Right kidney (tissue), 1 donor: ENCODE data around the gene ACOT7.

Source experiments
- DNase-seq: peaks from one replicate; pipeline ENCODE4 v3.0.0-alpha.2; 2016

Gene ACOT7

GRCh38 chr1:6286266-6286665 is 107.3 kb downstream of the ACOT7 start:
- no peak for DNase-seq

- DNase-seq = no peak
These were observed 108.2 kb downstream of the ACOT7 start for GRCh38 chr1:6285336-6285735.

GRCh38 chr1:6282577-6283270 is 110.8 kb downstream of the ACOT7 start:
- DNase-seq = no peak

- DNase-seq = no peak
These were observed 111.8 kb downstream of the ACOT7 start for GRCh38 chr1:6281511-6282402.

GRCh38 chr1:6280761-6281451 is 112.7 kb downstream of the ACOT7 start:
- DNase-seq = no peak

- DNase-seq = peak; percentile 41
These were observed 113.8 kb downstream of the ACOT7 start for GRCh38 chr1:6279613-6280383.

- no peak for DNase-seq
These were observed 114.5 kb downstream of the ACOT7 start for GRCh38 chr1:6279066-6279465.

GRCh38 chr1:6278263-6278662 is 115.3 kb downstream of the ACOT7 start:
- DNase-seq = no peak

- DNase-seq = peak; percentile 35
These were observed 116.6 kb downstream of the ACOT7 start for GRCh38 chr1:6276811-6277555.

- peak; percentile 74 for DNase-seq
These were observed 117.5 kb downstream of the ACOT7 start for GRCh38 chr1:6275826-6276782.

- no peak for DNase-seq
These were observed 118.9 kb downstream of the ACOT7 start for GRCh38 chr1:6274622-6275139.

GRCh38 chr1:6274102-6274501 is 119.5 kb downstream of the ACOT7 start:
- no peak for DNase-seq

GRCh38 chr1:6273380-6273891 is 120.1 kb downstream of the ACOT7 start:
- DNase-seq = peak; percentile 54

- DNase-seq = peak; percentile 29
These were observed 120.7 kb downstream of the ACOT7 start for GRCh38 chr1:6272868-6273267.

GRCh38 chr1:6272452-6272851 is 121.1 kb downstream of the ACOT7 start:
- DNase-seq = no peak

- peak; percentile 52 for DNase-seq
These were observed 122.0 kb downstream of the ACOT7 start for GRCh38 chr1:6271554-6271953.

- no peak for DNase-seq
These were observed 122.6 kb downstream of the ACOT7 start for GRCh38 chr1:6271006-6271405.

- no peak for DNase-seq
These were observed 123.2 kb downstream of the ACOT7 start for GRCh38 chr1:6270401-6270800.

- DNase-seq = peak; percentile 32
These were observed 123.7 kb downstream of the ACOT7 start for GRCh38 chr1:6269720-6270400.
